Prostate gland (tissue), 2 donors: ENCODE results near the gene GSTM3.

Source experiments
- POLR2A ChIP-seq: fragments of 450-650 bp; IDR thresholded peaks from one replicate; pipeline ENCODE4 v1.6.1; 2016; ENCODE audit warnings: antibody characterized with exemption, mild to moderate bottlenecking
- POLR2AphosphoS5 ChIP-seq: sonication (generic); formaldehyde crosslinking; IDR thresholded peaks from one replicate; pipeline ENCODE4 v1.6.1; 2017; ENCODE audit warnings: antibody characterized with exemption
- TF ChIP-seq, protein P1 (sequence below), 4 experiments: fragments of 200-600 bp in 2 of 4; fragments of 450-650 bp in 2 of 4; sonication (generic) in 2 of 4; IDR thresholded peaks; 1 replicate in 3 of 4; 2 replicates in 1 of 4; pipeline ENCODE4 v1.5.1; 2016 to 2019; ENCODE audit warnings: antibody characterized with exemption in 4 of 4, mild to moderate bottlenecking in 2 of 4, moderate library complexity in 2 of 4

GRCh38 chr1:109733236-109733870, 7.5 kb downstream of the GSTM3 start:
- TF ChIP-seq, protein P1, sequence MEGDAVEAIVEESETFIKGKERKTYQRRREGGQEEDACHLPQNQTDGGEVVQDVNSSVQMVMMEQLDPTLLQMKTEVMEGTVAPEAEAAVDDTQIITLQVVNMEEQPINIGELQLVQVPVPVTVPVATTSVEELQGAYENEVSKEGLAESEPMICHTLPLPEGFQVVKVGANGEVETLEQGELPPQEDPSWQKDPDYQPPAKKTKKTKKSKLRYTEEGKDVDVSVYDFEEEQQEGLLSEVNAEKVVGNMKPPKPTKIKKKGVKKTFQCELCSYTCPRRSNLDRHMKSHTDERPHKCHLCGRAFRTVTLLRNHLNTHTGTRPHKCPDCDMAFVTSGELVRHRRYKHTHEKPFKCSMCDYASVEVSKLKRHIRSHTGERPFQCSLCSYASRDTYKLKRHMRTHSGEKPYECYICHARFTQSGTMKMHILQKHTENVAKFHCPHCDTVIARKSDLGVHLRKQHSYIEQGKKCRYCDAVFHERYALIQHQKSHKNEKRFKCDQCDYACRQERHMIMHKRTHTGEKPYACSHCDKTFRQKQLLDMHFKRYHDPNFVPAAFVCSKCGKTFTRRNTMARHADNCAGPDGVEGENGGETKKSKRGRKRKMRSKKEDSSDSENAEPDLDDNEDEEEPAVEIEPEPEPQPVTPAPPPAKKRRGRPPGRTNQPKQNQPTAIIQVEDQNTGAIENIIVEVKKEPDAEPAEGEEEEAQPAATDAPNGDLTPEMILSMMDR (IDR thresholded peaks at IDR 0.05): no peak
- TF ChIP-seq POLR2AphosphoS5: no peak
- no peak for TF ChIP-seq POLR2A
